ENCODE data around the gene SERGEF.

Gene SERGEF

DNA sequence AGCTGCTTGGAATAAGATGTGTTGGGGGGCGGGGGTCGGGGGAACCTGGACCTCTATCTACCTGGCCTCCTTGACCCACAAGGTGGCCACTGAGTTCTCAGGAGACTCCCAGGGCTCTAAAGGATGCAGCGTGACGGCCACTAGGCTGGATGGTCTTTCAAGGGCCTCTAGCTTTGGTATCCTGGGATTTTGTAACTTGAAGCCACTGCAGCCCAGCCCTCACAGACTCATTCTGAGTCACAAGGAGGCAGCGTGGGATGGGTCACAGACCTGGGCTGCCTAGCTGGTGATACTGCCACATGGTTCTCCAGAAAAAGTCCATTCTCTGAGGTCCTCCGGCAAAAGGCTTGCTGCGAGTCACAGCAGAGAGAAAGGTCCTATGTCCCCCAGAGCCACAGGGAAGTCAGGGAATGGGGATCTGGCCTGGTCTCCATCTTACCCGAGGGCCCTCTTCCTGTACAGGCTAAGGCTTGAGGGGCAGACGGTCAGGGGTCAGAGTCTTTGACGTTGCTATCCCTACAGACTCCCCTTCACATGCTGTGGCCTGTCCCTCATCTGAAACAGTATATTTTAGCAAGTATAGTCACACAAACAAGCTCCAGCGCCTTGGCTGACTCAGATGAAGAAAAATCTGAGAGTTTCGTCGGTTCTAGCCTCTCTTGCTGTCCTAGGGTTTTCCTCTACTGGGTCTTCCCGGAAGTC, 225.9 kb downstream of the SERGEF start:
- TF ChIP-seq, protein P1, sequence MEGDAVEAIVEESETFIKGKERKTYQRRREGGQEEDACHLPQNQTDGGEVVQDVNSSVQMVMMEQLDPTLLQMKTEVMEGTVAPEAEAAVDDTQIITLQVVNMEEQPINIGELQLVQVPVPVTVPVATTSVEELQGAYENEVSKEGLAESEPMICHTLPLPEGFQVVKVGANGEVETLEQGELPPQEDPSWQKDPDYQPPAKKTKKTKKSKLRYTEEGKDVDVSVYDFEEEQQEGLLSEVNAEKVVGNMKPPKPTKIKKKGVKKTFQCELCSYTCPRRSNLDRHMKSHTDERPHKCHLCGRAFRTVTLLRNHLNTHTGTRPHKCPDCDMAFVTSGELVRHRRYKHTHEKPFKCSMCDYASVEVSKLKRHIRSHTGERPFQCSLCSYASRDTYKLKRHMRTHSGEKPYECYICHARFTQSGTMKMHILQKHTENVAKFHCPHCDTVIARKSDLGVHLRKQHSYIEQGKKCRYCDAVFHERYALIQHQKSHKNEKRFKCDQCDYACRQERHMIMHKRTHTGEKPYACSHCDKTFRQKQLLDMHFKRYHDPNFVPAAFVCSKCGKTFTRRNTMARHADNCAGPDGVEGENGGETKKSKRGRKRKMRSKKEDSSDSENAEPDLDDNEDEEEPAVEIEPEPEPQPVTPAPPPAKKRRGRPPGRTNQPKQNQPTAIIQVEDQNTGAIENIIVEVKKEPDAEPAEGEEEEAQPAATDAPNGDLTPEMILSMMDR (IDR thresholded peaks at IDR 0.05) = no peak

DNA sequence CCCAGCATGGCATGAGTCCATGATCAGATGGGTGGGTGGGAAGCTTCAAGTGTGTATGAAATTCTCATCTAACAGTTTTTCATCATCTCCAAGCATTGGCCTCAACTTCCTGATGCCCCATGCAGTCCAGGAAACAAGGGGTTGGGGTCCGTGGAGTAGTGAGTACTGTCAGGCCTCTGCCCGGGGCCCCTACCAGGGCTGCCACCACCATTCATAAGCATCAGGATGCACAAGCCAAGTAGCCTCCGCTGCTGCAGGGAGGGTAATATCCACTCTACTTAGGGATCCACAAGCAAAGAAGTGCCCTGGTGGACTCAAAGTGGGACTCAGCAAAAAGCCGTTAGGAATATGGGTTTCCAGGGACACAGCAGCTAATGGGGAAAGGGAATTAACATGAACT, 229.0 kb downstream of the SERGEF start:
- TF ChIP-seq, protein P1 (IDR thresholded peaks at IDR 0.05) = no peak

DNA sequence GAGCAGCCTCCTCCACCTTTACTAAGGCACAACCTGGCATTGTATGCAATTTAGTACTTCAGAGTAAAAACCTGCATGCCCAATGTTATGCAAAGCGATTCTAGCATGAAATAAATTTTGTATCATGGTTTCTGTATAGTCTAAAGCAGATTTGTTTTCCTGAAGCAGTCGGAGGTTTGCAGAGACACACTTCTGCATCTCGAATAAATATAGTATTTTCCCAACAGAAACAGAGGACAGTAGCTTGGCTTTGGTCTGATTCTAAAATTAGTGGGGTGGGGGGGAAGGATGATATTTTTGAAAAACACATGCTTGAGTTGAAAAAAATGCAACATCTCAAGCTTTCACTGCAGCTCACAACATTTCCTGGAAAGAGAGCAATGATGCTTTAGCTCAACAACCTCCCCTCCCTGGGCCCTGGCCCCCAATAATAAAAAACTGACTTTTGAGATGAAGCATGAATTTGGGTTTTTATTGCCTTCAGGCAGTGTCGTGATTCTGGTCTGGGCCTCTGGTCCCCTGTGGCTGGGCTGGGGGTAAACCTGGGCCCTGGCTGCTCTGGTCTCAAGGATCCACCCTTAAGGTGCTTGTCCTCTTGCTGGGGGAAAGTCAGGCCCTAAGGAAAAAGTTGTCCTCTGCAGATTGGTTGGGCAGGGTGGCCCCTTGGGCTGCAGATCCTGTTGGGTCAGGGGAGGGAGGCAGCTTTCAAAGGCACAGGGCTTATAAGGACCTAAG, 230.1 kb downstream of the SERGEF start:
- TF ChIP-seq, protein P1 (IDR thresholded peaks at IDR 0.05) = no peak

DNA sequence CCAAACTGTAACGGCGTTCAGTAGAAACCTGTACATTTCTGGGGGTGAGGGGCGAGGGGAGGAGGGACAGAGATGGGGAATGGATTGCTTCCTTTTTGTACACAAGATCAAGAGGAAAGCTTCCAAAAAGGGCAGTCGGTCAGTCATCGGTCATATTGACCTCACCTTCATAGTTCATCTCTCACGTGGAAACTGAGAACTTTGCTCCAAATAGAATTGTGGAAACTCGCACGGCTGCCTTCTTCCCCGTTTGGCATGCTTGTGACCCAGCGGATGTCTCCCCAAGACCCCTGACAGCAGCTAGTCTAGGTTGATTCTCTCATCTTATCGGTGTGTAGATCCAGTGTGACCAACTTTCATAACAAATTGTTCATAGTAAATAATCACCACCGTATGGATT, 230.7 kb downstream of the SERGEF start:
- TF ChIP-seq, protein P1 (IDR thresholded peaks at IDR 0.05) = no peak

DNA sequence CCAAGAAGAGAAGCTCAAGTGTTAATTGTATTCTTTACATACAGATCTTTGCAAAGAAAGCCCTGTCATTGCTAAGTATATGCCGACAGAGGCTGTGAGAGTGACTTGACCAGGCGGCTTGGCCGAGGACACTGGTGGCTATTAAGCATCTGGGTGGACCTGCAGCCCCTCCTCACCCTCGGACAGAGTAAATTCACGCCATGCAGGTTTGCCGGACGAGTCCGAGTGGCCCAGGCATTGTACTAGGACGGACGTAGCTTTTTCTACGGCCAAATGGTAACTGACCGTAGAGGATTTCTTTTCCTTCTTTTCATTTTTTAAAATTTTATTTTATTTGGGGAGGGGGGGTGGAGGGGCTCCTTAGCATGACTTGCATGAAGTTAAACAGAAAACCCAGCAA, 231.2 kb downstream of the SERGEF start:
- TF ChIP-seq, protein P1 (IDR thresholded peaks at IDR 0.05) = no peak

DNA sequence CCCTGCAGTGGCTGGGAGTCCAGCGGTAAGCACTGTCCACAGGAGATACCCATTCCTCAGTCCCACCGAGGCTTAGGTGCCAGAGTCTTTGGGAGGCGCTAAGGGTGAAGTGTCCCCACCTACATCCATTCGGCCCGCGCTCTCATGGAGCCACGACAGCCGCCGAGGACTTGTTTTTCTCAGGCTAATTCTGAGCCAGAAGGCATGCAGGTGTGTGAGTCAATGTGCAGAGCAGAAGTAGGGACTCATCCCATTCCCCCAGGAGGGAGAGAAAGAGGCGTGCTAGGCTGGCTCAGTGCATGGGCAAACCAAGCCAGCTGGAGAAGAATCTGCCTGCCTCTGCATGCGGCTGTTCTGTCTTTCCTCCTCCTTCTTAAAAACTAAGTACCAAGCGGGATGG, 231.6 kb downstream of the SERGEF start:
- TF ChIP-seq, protein P1 (IDR thresholded peaks at IDR 0.05) = no peak

DNA sequence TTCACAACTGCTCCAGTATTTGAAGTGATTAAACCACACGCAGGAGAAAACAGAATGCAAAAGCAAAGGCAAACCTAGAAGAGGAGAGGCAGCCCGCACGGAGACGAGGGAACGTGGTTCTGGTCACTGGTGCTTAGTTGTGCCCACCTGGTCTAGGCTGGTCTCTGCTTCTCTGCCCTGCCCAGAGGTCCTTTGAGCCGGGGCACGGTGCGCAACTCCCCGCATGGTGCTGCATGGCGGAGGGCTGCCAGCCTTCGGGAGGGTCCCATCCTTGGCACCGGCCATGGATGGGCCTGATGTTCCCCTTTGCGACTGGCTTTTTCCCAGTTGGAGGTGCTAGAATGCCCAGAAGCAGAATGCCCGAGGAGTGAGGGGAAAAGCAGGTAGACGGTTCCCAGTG, 232.2 kb downstream of the SERGEF start:
- TF ChIP-seq, protein P1 (IDR thresholded peaks at IDR 0.05) = no peak
